GM19328 (cell line): Measurements from ENCODE around the gene BCAS3.

Source experiments
- ATAC-seq: cut with Tn5 transposase; IDR thresholded peaks from one replicate; pipeline ENCODE4 v1.9.1; 2021; ENCODE audit warnings: mild to moderate bottlenecking, moderate library complexity; ENCODE audit not compliant: unreplicated experiment

BCAS3 gene

DNA sequence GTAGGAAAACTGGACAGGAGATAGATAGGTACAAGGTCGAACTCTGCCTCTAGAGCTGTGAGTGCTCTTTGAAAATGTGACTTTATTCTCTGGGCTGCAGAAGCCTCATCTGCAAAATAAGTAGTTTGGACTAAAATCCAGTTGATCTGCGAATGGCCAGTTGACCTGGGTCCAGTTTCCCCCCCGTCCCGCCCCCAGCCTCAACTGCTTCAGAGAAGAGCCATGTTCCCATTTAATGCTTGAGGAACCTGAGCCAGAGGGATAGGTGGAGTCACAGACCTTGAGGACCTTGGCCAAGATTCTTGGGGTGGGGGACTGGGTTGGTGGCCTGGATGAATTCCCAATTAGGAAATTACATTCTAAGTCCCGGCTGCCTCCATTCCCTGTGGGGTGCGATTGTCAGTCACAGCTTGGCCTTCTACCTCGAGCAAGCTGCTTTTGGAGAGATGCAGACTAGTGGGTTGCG is 736.0 kb downstream of the BCAS3 start:
- ATAC-seq: no peak

- ATAC-seq: no peak
Observed at GRCh38 chr17:61414141-61414935, 736.7 kb downstream of the BCAS3 start.

DNA sequence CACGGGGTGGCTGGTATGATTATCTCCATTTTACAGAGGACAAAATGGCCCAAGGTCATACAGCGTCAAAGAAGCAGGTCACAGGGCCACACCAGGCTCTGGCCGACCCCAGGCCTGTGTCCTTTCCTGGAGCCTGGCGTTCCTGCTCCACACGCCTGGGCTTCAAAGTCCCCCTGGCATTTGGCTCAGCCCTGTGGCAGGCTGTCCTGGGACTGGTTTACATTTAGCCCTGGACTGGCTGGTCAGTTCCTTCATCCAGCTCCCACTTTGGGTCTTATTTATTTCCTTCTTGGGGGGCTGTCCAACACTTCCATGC is 737.2 kb downstream of the BCAS3 start:
- ATAC-seq: no peak

GRCh38 chr17:61415374-61416210 is 737.9 kb downstream of the BCAS3 start:
- ATAC-seq: no peak

DNA sequence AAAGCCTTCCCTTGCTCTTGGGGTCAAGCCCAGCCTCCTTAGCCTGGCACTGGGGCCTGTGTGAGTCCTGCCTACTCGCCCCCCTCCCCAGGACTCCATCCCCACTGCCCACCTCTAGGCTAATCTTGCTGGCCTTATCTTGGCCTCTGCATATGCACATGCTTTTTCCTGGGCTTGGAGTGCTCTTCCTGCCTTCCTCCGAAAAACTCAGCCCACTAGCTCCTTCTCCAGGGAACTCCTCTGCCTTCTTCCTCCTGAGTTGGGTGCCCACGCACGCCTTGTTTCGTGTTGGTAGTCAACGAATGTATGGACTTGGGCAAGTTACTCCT is 738.5 kb downstream of the BCAS3 start:
- no peak for ATAC-seq

GRCh38 chr17:61416540-61417363 is 739.1 kb downstream of the BCAS3 start:
- ATAC-seq: no peak

GRCh38 chr17:61418449-61418848 is 740.8 kb downstream of the BCAS3 start:
- ATAC-seq: no peak

DNA sequence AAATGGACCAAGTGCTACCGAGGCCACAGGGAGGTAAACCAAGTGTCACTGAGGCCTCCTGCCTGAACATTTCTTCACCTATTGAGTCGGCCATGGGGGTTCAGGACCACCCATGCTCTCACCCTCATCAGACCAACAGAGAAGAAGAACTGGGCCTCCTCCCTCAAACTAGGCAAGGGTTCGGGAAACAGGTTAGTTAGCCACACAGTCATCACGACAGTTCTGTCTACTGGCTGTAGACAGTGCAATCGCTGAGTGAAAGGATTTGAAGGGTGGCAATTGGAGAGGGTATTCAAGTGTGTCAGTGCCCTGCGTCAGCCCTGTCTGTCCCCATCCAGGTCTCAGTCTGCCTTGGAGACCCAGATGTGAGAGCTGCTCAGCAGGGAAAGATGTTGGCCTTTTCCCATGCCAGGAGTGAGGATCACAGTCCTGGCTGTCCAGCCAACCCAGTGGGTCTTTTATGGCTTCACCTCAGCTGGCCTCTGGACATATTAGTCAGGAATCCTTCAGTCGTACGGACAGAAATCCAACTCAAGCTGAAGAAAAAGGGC is 741.9 kb downstream of the BCAS3 start:
- no peak for ATAC-seq

DNA sequence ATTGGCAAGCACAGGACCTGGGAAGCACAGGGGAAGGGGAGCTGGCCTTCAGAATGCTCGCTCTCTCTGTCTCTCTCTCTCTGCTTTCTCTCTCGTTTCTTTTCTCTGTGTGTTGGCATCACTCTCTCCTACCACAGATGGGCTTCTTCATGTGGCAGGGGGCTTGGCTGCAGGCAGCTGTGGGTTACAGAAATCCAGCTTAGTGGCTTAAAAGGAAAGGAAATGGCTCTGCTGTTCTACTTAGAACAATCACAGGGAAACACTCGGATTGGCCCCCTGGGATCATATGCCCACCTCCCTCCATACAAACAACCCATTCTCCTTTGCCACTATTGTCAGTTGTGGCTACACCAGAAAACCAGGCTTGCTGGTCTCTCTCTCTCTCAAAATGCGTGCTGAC is 742.4 kb downstream of the BCAS3 start:
- ATAC-seq: no peak

GRCh38 chr17:61420745-61421398 is 743.2 kb downstream of the BCAS3 start:
- no peak for ATAC-seq

- no peak for ATAC-seq
Observed at GRCh38 chr17:61421460-61421859, 743.8 kb downstream of the BCAS3 start.

GRCh38 chr17:61422116-61422799 is 744.6 kb downstream of the BCAS3 start:
- ATAC-seq: no peak

GRCh38 chr17:61422869-61423268 is 745.2 kb downstream of the BCAS3 start:
- ATAC-seq: no peak

DNA sequence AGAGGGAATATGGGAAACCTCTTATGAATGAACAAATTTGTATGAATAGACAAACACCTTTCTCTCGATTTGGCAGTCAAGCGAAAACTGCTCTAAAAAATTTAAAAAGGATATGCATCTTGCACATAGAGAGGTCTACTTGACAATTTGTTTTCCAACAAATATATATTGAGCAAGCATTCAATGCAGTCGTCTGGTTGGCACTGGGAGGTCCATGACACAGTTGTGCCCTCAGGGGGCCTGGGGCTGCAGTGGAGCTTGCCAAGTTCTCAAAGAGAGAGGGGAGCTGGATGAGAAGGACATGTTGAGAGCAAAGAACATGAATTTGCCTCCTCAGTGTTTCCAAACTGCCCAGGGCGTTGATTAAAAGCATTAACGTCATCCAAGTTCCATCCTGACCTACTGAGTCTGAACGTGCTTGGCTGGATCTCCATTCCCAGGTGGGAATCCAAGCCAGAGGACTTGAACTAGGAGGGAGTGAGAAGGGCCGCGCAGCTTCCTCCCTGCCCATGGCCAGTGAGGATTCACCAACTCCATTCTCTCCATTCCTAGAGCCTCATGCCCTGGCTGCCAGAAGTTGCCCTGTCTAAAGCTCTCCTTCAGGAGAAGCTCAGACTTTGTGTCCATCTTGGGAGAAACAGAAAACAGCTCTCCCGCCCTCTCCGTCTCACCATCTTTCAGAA is 746.5 kb downstream of the BCAS3 start:
- no peak for ATAC-seq

DNA sequence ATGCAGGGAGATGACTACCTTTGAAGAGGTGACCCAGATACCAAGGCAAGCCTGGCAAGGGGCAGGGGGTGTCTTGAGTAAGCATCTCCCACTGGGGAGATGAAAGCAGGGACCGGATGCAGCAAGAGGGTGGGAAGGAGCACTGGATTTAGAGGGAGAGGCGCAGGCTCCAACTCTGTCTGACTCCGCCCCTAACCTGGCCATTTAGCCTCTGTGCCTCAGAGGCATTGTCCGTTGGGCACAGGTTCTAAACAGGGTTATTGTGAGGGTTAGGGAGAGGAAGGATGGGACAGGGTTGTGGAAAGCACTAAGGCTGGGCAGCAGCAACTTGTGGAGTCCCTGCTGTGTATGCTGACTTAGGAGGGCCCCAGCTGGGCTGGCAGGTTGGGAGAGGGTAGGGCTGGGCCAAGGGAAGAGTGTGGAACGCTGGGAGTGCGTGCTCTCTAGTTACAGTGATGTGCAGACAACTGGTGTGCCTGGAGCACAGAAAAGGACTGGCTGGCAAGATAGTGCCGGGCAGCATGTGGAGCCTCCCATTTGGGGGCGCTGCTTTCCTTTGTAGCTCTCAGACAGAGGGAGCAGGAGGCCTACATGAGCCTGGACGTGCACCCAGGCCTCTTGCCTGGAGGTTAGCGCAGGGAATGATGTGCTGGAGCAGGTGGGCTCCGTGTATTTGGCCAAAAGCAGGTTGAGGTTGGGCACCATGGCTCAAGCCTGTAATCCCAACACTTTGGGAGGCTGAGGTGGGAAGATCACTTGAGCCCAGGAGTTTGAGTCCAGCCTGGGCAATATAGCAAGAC is 748.2 kb downstream of the BCAS3 start:
- no peak for ATAC-seq

DNA sequence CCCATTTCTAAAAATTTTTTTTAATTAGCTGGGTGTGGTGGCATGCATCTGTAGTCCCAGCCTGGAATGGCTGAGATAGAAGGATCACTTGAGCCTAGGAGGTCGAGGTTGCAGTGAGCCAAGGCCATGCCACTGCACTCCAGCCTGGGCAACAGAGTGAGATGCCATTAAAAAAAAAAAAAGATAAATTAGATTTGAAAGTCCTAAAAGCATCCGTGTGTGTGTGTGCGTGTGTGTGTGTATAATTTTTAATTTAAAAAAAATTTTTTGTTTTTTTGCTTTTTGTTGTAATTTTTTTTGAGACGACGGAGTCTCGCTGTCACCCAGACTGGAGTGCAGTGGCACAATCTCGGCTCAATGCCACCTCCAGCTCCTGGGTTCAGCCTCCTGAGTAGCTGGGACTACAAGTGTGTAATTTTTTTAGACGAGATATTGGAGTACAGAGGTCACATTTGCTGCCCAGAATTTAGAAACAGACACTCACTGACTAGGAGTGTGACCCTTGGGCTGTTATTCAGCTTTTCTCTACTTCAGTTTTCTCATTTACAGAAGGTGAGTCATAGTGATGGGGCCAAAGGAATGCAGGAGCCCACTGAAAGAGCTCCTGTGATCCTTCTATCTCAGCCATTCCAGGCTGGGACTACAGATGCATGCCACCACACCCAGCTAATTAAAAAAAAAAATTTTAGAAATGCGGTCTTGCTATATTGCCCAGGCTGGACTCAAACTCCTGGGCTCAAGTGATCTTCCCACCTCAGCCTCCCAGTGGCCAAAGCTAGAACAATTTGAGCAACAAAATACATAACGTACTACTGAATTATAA is 749.0 kb downstream of the BCAS3 start:
- ATAC-seq: no peak

- ATAC-seq: no peak
Observed at GRCh38 chr17:61427567-61427966, 749.9 kb downstream of the BCAS3 start.

GRCh38 chr17:61429274-61429673 is 751.6 kb downstream of the BCAS3 start:
- ATAC-seq: no peak
